Ovary (tissue), 3 donors: ENCODE measurements around the gene PDCD6IP.

ENCODE experiments used
- CTCF ChIP-seq, 3 donors: fragments of 450-650 bp in 2 of 3; fragments of 200-600 bp in 1 of 3; IDR thresholded peaks; one replicate each; pipeline versions ENCODE4 v1.5.1 to v1.8.0; 2016 to 2022; ENCODE audit warnings: antibody characterized with exemption in 3 of 3, mild to moderate bottlenecking in 1 of 3
- POLR2A ChIP-seq: fragments of 450-650 bp; IDR thresholded peaks from one replicate; pipeline ENCODE4 v1.6.1; 2017; ENCODE audit warnings: antibody characterized with exemption, mild to moderate bottlenecking, moderate library complexity
- donor health status: DM: no; HTN: no; CAD: no.

DNA sequence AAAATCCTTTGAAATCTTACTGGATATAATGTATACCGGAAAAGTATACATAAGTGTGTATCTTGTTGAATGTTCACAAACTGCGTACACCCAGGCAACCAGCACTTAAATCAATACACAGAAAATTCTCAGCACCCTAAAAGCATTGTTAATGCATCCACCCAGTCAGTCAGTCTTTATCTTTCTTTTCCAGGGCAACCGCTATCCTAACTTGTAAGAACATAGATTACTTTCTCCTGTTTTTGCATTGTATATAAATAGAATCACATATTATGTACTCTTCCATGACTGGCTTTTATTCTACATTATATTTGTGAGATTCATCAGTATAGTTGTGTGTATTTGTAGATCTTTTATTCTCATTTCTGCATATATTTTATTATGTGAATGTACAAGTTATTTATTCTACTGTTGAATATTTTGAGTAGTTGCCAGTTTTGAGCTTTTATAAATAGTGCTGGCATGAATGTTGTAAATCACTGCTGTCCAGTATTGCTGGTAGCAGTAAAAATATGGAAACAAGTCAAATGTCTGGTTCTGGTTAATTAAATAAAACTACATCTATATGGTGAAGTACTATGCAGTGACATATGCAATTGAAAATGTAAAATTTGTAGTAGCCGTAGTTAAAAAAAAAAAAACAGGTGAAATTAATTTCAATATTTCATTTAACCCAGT lies 62.1 kb downstream of the PDCD6IP start:
- TF ChIP-seq CTCF (IDR thresholded peaks at IDR 0.05) = no peak
- no peak for TF ChIP-seq POLR2A
